MM.1S (cell line): Measurements from ENCODE around the gene ARL5B.
A peak's percentile ranks its signal among the peaks of the same experiment; 100 is the strongest.

Experiments
- DNase-seq: peaks from one replicate; pipeline ENCODE4 v3.0.0-alpha.2; 2015
- H2AFZ ChIP-seq: fragments of 300-600 bp; sonication (generic); 2 replicates; pipeline ENCODE4 v1.6.0; 2016; ENCODE audit warnings: antibody characterized with exemption, low read length
- H3F3A ChIP-seq: fragments of 300-600 bp; sonication (generic); 2 replicates; pipeline ENCODE4 v1.6.1; 2016; ENCODE audit warnings: mild to moderate bottlenecking, antibody characterized with exemption, low read length, moderate library complexity, mixed read lengths; ENCODE audit not compliant: insufficient read depth
- H3K27ac ChIP-seq: fragments of 300-600 bp; sonication (generic); 2 replicates; pipeline ENCODE4 v1.5.1; 2016; ENCODE audit warnings: mild to moderate bottlenecking, low read length
- H3K27me3 ChIP-seq: fragments of 300-600 bp; sonication (generic); replicated peaks from 2 replicates; pipeline ENCODE4 v1.6.0; 2016; ENCODE audit warnings: low read length; ENCODE audit not compliant: insufficient read depth
- H3K36me3 ChIP-seq: fragments of 300-600 bp; sonication (generic); replicated peaks from 2 replicates; pipeline ENCODE4 v1.6.1; 2016; ENCODE audit warnings: mild to moderate bottlenecking, low read length, mixed read lengths; ENCODE audit not compliant: insufficient read depth
- H3K4me1 ChIP-seq: fragments of 300-600 bp; sonication (generic); 2 replicates; pipeline ENCODE4 v1.6.1; 2016; ENCODE audit warnings: low read length, mixed read lengths
- H3K4me2 ChIP-seq: fragments of 300-600 bp; sonication (generic); 2 replicates; pipeline ENCODE4 v1.6.0; 2016; ENCODE audit warnings: low read depth, low read length
- H3K4me3 ChIP-seq: fragments of 300-600 bp; sonication (generic); 2 replicates; pipeline ENCODE4 v1.5.1; 2016; ENCODE audit warnings: low read length, mixed read lengths
- H3K79me2 ChIP-seq: fragments of 300-600 bp; sonication (generic); 2 replicates; pipeline ENCODE4 v1.6.1; 2016; ENCODE audit warnings: mixed run types, low read length, mixed read lengths
- H3K9ac ChIP-seq: fragments of 300-600 bp; sonication (generic); 2 replicates; pipeline ENCODE4 v1.6.1; 2016; ENCODE audit warnings: low read length, mixed read lengths
- H3K9me2 ChIP-seq: fragments of 300-600 bp; sonication (generic); replicated peaks from 2 replicates; pipeline ENCODE4 v1.6.1; 2016; ENCODE audit warnings: mild to moderate bottlenecking, low read length, mixed read lengths; ENCODE audit not compliant: insufficient read depth
- H3K9me3 ChIP-seq: fragments of 300-600 bp; sonication (generic); replicated peaks from 2 replicates; pipeline ENCODE4 v1.6.1; 2016; ENCODE audit warnings: mild to moderate bottlenecking, low read length, mixed read lengths; ENCODE audit not compliant: insufficient read depth
- H4K20me1 ChIP-seq: fragments of 300-600 bp; sonication (generic); 2 replicates; pipeline ENCODE4 v1.6.1; 2016; ENCODE audit warnings: mild to moderate bottlenecking, low read length, moderate library complexity, mixed read lengths; ENCODE audit not compliant: insufficient read depth
- CTCF ChIP-seq: fragments of 300-600 bp; sonication (generic); IDR thresholded peaks from 2 replicates; pipeline ENCODE4 v1.5.1; 2016; ENCODE audit warnings: antibody characterized with exemption, low read length, mixed read lengths
- EZH2 ChIP-seq: fragments of 300-600 bp; sonication (generic); optimal IDR thresholded peaks from 2 replicates; pipeline ENCODE3; 2017; ENCODE audit warnings: low read depth, mild to moderate bottlenecking, antibody characterized with exemption, low read length, mixed read lengths
- EZH2phosphoT487 ChIP-seq: fragments of 300-600 bp; sonication (generic); IDR thresholded peaks from 2 replicates; pipeline ENCODE4 v1.6.1; 2018; ENCODE audit warnings: antibody characterized with exemption, low read length

The ARL5B gene

GRCh38 chr10:18687706-18688105, 28.5 kb downstream of the ARL5B start:
- no peaks in the 10 kb centered on the region for H3F3A ChIP-seq
- H4K20me1 ChIP-seq = no peaks in the 10 kb centered on the region
- H3K79me2 ChIP-seq = no peaks in the 10 kb centered on the region
- H3K4me1 ChIP-seq = no peaks in the 10 kb centered on the region
- no peak for TF ChIP-seq EZH2
- no peak for TF ChIP-seq EZH2phosphoT487
- no peak for TF ChIP-seq CTCF
- no peaks in the 10 kb centered on the region for H3K9me3 ChIP-seq
- no peak overlapping the region for H2AFZ ChIP-seq
- H3K27ac ChIP-seq = no peak overlapping the region
- H3K9me2 ChIP-seq = no peaks in the 10 kb centered on the region
- H3K36me3 ChIP-seq = no peaks in the 10 kb centered on the region
- H3K4me3 ChIP-seq = no peak overlapping the region
- H3K9ac ChIP-seq = no peak overlapping the region
- no peak overlapping the region for H3K4me2 ChIP-seq
- H3K27me3 ChIP-seq = no peaks in the 10 kb centered on the region
- DNase-seq = no peak

- Histone ChIP-seq H2AFZ (no peak overlapping the region), H3K4me3 (no peak overlapping the region), H4K20me1 (no peaks in the 10 kb centered on the region), H3K9me3 (no peaks in the 10 kb centered on the region), H3K27ac (no peak overlapping the region), H3K4me2 (no peak overlapping the region), H3K27me3 (no peaks in the 10 kb centered on the region), H3K9ac (no peak overlapping the region), H3K4me1 (no peaks in the 10 kb centered on the region), H3F3A (no peaks in the 10 kb centered on the region), H3K9me2 (no peaks in the 10 kb centered on the region), H3K79me2 (no peaks in the 10 kb centered on the region), H3K36me3 (no peaks in the 10 kb centered on the region)
- no peak for TF ChIP-seq EZH2phosphoT487
- TF ChIP-seq CTCF = peak; percentile 37
- DNase-seq = peak; percentile 37
Measured at GRCh38 chr10:18689498-18689897, 30.3 kb downstream of the ARL5B start.

GRCh38 chr10:18690541-18690940, 31.3 kb downstream of the ARL5B start:
- H3K79me2 ChIP-seq = no peaks in the 10 kb centered on the region
- H4K20me1 ChIP-seq = no peaks in the 10 kb centered on the region
- no peak overlapping the region for H3K4me2 ChIP-seq
- H3K4me3 ChIP-seq = no peak overlapping the region
- DNase-seq = no peak
- H2AFZ ChIP-seq = no peak overlapping the region
- H3K36me3 ChIP-seq = no peaks in the 10 kb centered on the region
- no peaks in the 10 kb centered on the region for H3K9me3 ChIP-seq
- H3K9ac ChIP-seq = no peak overlapping the region
- no peaks in the 10 kb centered on the region for H3F3A ChIP-seq
- no peak overlapping the region for H3K27ac ChIP-seq
- no peak for TF ChIP-seq EZH2phosphoT487
- TF ChIP-seq CTCF = no peak
- no peak for TF ChIP-seq EZH2
- no peaks in the 10 kb centered on the region for H3K4me1 ChIP-seq
- no peaks in the 10 kb centered on the region for H3K9me2 ChIP-seq
- H3K27me3 ChIP-seq = no peaks in the 10 kb centered on the region
